ENCODE measurements around the gene AUH. TPM values are rescaled to one million over a fixed set of nuclear protein-coding genes. Genes with fewer than 3 reads are reported as not detected.

Gene AUH
- total and polyA plus RNA-seq, 10 of the 15 experiments (the other 5 are each of a cell fraction or from before 2014, with no cell fraction given): 1.7 to 7.3 (median 4.6) TPM

GRCh38 chr9:91259162-91259561 is 102.6 kb downstream of the AUH start:
- ChIA-PET RAD21 (ENCODE audit: unreplicated experiment) (no interaction called here), POLR2A (no interaction called here), SMC1A (ENCODE audit: uncharacterized antibody, unreplicated experiment) (no interaction called here), CTCF (no interaction called here)
- no peaks in the 10 kb centered on the region for H3K9me3 ChIP-seq (replicated peaks; ENCODE audit: control insufficient read depth, insufficient read depth, low read length)
- H2AFZ ChIP-seq (ENCODE audit: control insufficient read depth, low read depth, low read length): no peak overlapping the region
- H3K79me2 ChIP-seq (ENCODE audit: control insufficient read depth, insufficient read depth, low read length): no peaks in the 10 kb centered on the region
- no peaks in the 10 kb centered on the region for H3K4me1 ChIP-seq (ENCODE audit: control insufficient read depth, insufficient read depth, low read length)
- no peak for ATAC-seq
- in situ Hi-C loops (cut with MboI): no loop called here
- no peaks in the 10 kb centered on the region for H3K36me3 ChIP-seq (ENCODE audit: control insufficient read depth in 2 of 2, insufficient read depth in 2 of 2, low read length in 1 of 2)
- DNase-seq (ENCODE audit: low read depth, low spot score): no peak
- no peak overlapping the region for H3K9ac ChIP-seq (ENCODE audit: control insufficient read depth, insufficient read depth, low read length)
- intact Hi-C loops (cut with micrococcal nuclease; ENCODE audit: unreplicated experiment): no loop called here
- 100% methylated on average over 1 of the region's 1 CpG for WGBS (ENCODE audit: insufficient coverage, insufficient replicate concordance, low lambda C conversion rate, missing lambda C conversion rate)
- no peak overlapping the region for H3K4me2 ChIP-seq (ENCODE audit: control insufficient read depth, insufficient read depth)
- BruUV-seq (replicated peaks): no TSS peak
- no peak overlapping the region for H3K4me3 ChIP-seq
- no peaks in the 10 kb centered on the region for H4K20me1 ChIP-seq (ENCODE audit: control insufficient read depth, insufficient read depth)
- no peaks in the 10 kb centered on the region; a peak in 1 of 4 replicates for H3K27me3 ChIP-seq (replicated peaks in 1 of 2; ENCODE audit: control insufficient read depth in 2 of 2, insufficient read depth in 2 of 2, low read length in 1 of 2)
- H3K27ac ChIP-seq (ENCODE audit: control insufficient read depth, insufficient read depth): no peak overlapping the region
- FAIRE-seq: no peak
- TF ChIP-seq POLR2A (IDR thresholded peaks at IDR 0.05; ENCODE audit: low read depth, low read length) (no peak), ZNF207 (IDR thresholded peaks at IDR 0.05; ENCODE audit: borderline replicate concordance) (no peak), NKRF (conservative IDR thresholded peaks at IDR 0.05) (no peak), PML (IDR thresholded peaks at IDR 0.05; ENCODE audit: low read length) (no peak), CUX1 (IDR thresholded peaks at IDR 0.05; ENCODE audit: insufficient replicate concordance, low read depth, low read length) (no peak), ZZZ3 (IDR thresholded peaks at IDR 0.05; ENCODE audit: control insufficient read depth, insufficient read length, low read depth) (no peak), BCL11A (IDR thresholded peaks at IDR 0.05; ENCODE audit: low read depth, low read length) (no peak), SMAD5 (IDR thresholded peaks at IDR 0.05; ENCODE audit: low read depth) (no peak), ZNF384 (IDR thresholded peaks at IDR 0.05; ENCODE audit: borderline replicate concordance, low read depth, low read length) (no peak), RUNX3 (IDR thresholded peaks at IDR 0.05; ENCODE audit: low read length) (no peak)
- TF ChIP-seq, protein P1, sequence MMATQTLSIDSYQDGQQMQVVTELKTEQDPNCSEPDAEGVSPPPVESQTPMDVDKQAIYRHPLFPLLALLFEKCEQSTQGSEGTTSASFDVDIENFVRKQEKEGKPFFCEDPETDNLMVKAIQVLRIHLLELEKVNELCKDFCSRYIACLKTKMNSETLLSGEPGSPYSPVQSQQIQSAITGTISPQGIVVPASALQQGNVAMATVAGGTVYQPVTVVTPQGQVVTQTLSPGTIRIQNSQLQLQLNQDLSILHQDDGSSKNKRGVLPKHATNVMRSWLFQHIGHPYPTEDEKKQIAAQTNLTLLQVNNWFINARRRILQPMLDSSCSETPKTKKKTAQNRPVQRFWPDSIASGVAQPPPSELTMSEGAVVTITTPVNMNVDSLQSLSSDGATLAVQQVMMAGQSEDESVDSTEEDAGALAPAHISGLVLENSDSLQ (IDR thresholded peaks at IDR 0.05): no peak
- TF ChIP-seq, protein P2, sequence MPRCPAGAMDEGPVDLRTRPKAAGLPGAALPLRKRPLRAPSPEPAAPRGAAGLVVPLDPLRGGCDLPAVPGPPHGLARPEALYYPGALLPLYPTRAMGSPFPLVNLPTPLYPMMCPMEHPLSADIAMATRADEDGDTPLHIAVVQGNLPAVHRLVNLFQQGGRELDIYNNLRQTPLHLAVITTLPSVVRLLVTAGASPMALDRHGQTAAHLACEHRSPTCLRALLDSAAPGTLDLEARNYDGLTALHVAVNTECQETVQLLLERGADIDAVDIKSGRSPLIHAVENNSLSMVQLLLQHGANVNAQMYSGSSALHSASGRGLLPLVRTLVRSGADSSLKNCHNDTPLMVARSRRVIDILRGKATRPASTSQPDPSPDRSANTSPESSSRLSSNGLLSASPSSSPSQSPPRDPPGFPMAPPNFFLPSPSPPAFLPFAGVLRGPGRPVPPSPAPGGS (IDR thresholded peaks at IDR 0.05; ENCODE audit: borderline replicate concordance, insufficient read depth, low read depth, low read length, poor library complexity, severe bottlenecking): no peak
- TF ChIP-seq, protein P3, sequence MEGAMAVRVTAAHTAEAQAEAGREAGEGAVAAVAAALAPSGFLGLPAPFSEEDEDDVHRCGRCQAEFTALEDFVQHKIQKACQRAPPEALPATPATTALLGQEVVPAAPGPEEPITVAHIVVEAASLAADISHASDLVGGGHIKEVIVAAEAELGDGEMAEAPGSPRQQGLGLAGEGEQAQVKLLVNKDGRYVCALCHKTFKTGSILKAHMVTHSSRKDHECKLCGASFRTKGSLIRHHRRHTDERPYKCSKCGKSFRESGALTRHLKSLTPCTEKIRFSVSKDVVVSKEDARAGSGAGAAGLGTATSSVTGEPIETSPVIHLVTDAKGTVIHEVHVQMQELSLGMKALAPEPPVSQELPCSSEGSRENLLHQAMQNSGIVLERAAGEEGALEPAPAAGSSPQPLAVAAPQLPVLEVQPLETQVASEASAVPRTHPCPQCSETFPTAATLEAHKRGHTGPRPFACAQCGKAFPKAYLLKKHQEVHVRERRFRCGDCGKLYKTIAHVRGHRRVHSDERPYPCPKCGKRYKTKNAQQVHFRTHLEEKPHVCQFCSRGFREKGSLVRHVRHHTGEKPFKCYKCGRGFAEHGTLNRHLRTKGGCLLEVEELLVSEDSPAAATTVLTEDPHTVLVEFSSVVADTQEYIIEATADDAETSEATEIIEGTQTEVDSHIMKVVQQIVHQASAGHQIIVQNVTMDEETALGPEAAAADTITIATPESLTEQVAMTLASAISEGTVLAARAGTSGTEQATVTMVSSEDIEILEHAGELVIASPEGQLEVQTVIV (IDR thresholded peaks at IDR 0.05; ENCODE audit: borderline replicate concordance, partially characterized antibody): no peak
